GM12878 (cell line): ENCODE measurements around the gene FGF2. TPM values are rescaled to one million over a fixed set of nuclear protein-coding genes. Genes with fewer than 3 reads are reported as not detected.

ENCODE experiments used
- ATAC-seq: fragments of 200-7000 bp; cut with Tn5 transposase; 3 replicates; pipeline ENCODE4 v1.9.1; 2020; ENCODE audit warnings: mild to moderate bottlenecking, moderate library complexity
- BruUV-seq: library from RNA; stranded (reverse); fragments of 400-500 nt; replicated peaks from 2 replicates; lab custom pipeline; 2021; lab: Mats Ljungman, UMichigan
- CTCF ChIA-PET: fragments of 300-600 bp; sonication (Branson Sonifier 250); formaldehyde crosslinking; extraction: SDS; loops from one replicate; lab custom pipeline; 2021; ENCODE audit warnings: inconsistent platforms; lab: Yijun Ruan, JAX
- POLR2A ChIA-PET: fragments of 350-600 bp; formaldehyde crosslinking; extraction: SDS; loops from one replicate; lab custom pipeline; 2021; ENCODE audit warnings: inconsistent platforms; lab: Charles Lee
- RAD21 ChIA-PET: fragments of 300-600 bp; sonication (Branson Sonifier 250); formaldehyde crosslinking; loops from one replicate; lab custom pipeline; 2023; ENCODE audit warnings: antibody characterized with exemption; ENCODE audit not compliant: unreplicated experiment; lab: Charles Lee
- SMC1A ChIA-PET: fragments of 300-600 bp; sonication (Branson Sonifier 250); formaldehyde crosslinking; loops from one replicate; lab custom pipeline; 2023; ENCODE audit not compliant: unreplicated experiment, uncharacterized antibody; lab: Charles Lee
- DNase-seq: peaks from one replicate; pipeline ENCODE4 v3.0.0-alpha.2; 2011; ENCODE audit warnings: low read depth, low spot score
- FAIRE-seq: peaks from 3 replicates; lab custom pipeline; 2011; peaks lifted over from hg19 to GRCh38; lab: Jason Lieb, UNC
- H2AFZ ChIP-seq: 2 replicates; pipeline ENCODE4 v1.6.0; 2011; ENCODE audit warnings: low read depth, low read length, control low read depth; ENCODE audit not compliant: control insufficient read depth
- H3K27ac ChIP-seq: 2 replicates; pipeline ENCODE4 v1.5.1; 2011; ENCODE audit warnings: control low read depth; ENCODE audit not compliant: control insufficient read depth, insufficient read depth
- H3K27me3 ChIP-seq, 2 experiments: replicated peaks in 1 of 2; 2 replicates each; pipeline versions ENCODE4 v1.6.0 to v1.6.1; 2011; ENCODE audit warnings: low read length in 1 of 2; ENCODE audit not compliant: control insufficient read depth in 2 of 2, insufficient read depth in 2 of 2
- H3K36me3 ChIP-seq, 2 experiments: 2 replicates each; pipeline ENCODE4 v1.5.1; 2011; ENCODE audit warnings: low read length in 1 of 2; ENCODE audit not compliant: control insufficient read depth in 2 of 2, insufficient read depth in 2 of 2
- H3K4me1 ChIP-seq: 2 replicates; pipeline ENCODE4 v1.6.1; 2011; ENCODE audit warnings: mild to moderate bottlenecking, low read length, moderate library complexity, mixed read lengths; ENCODE audit not compliant: control insufficient read depth, insufficient read depth
- H3K4me2 ChIP-seq: 2 replicates; pipeline ENCODE4 v1.6.0; 2011; ENCODE audit warnings: control low read depth; ENCODE audit not compliant: control insufficient read depth, insufficient read depth
- H3K4me3 ChIP-seq: fragments of 200-600 bp; sonication (generic); 2 replicates; pipeline ENCODE4 v1.5.1; 2016
- H3K79me2 ChIP-seq: 2 replicates; pipeline ENCODE4 v1.6.0; 2011; ENCODE audit warnings: low read length; ENCODE audit not compliant: control insufficient read depth, insufficient read depth
- H3K9ac ChIP-seq: 2 replicates; pipeline ENCODE4 v1.8.0; 2011; ENCODE audit warnings: low read length, control low read depth, mixed read lengths; ENCODE audit not compliant: control insufficient read depth, insufficient read depth
- H3K9me3 ChIP-seq: replicated peaks from 3 replicates; pipeline ENCODE4 v1.5.1; 2011; ENCODE audit warnings: mild to moderate bottlenecking, low read length; ENCODE audit not compliant: control insufficient read depth, insufficient read depth
- H4K20me1 ChIP-seq: 2 replicates; pipeline ENCODE4 v1.6.0; 2011; ENCODE audit not compliant: control insufficient read depth, insufficient read depth
- CHD2 ChIP-seq: IDR thresholded peaks from 2 replicates; pipeline ENCODE4 v1.6.1; 2011; ENCODE audit warnings: low read depth, low read length, improper control_type of control experiment, borderline replicate concordance
- FOXM1 ChIP-seq: IDR thresholded peaks from 2 replicates; pipeline ENCODE4 v1.6.1; 2012; ENCODE audit warnings: low read depth, mild to moderate bottlenecking, inconsistent platforms, low read length, moderate library complexity
- HDAC6 ChIP-seq: fragments of 200-600 bp; sonication (generic); IDR thresholded peaks from one replicate; pipeline ENCODE4 v1.8.0; 2017; ENCODE audit warnings: antibody characterized with exemption; ENCODE audit not compliant: unreplicated experiment
- HSF1 ChIP-seq: fragments of 150-350 bp; IDR thresholded peaks from 2 replicates; pipeline ENCODE4 v1.6.1; 2014; ENCODE audit warnings: mild to moderate bottlenecking, low read depth, low read length
- KLF5 ChIP-seq: fragments of 450-650 bp; IDR thresholded peaks from 2 replicates; pipeline ENCODE4 v1.6.1; 2014; ENCODE audit warnings: mild to moderate bottlenecking; ENCODE audit not compliant: partially characterized antibody
- LARP7 ChIP-seq: fragments of 450-650 bp; IDR thresholded peaks from 2 replicates; pipeline ENCODE4 v1.6.1; 2017; ENCODE audit warnings: mild to moderate bottlenecking
- MTA2 ChIP-seq: fragments of 450-650 bp; IDR thresholded peaks from 2 replicates; pipeline ENCODE4 v1.6.1; 2016; ENCODE audit warnings: low read depth, mild to moderate bottlenecking, moderate library complexity
- NFIC ChIP-seq: IDR thresholded peaks from 2 replicates; pipeline ENCODE4 v1.6.1; 2012; ENCODE audit warnings: low read depth, mild to moderate bottlenecking, inconsistent platforms, low read length, moderate library complexity
- NR2C1 ChIP-seq: fragments of 450-650 bp; IDR thresholded peaks from 2 replicates; pipeline ENCODE4 v1.6.1; 2017; ENCODE audit warnings: antibody characterized with exemption, mild to moderate bottlenecking, moderate library complexity
- NRF1 ChIP-seq: conservative IDR thresholded peaks from 2 replicates; pipeline ENCODE4 v1.6.1; 2011; ENCODE audit warnings: mild to moderate bottlenecking, low read depth, low read length, improper control_type of control experiment
- POLR2AphosphoS2 ChIP-seq: IDR thresholded peaks from 2 replicates; pipeline ENCODE4 v1.6.1; 2011; ENCODE audit warnings: low read depth, mild to moderate bottlenecking, low read length, improper control_type of control experiment, moderate library complexity
- RFX5 ChIP-seq: IDR thresholded peaks from 2 replicates; pipeline ENCODE4 v1.6.1; 2011; ENCODE audit warnings: low read depth, low read length, improper control_type of control experiment
- SUZ12 ChIP-seq: fragments of 200-600 bp; sonication (generic); IDR thresholded peaks from one replicate; pipeline ENCODE4 v1.6.1; 2018; ENCODE audit warnings: antibody characterized with exemption, mild to moderate bottlenecking; ENCODE audit not compliant: unreplicated experiment
- TCF12 ChIP-seq: IDR thresholded peaks from 2 replicates; pipeline ENCODE4 v1.6.1; 2011; ENCODE audit warnings: low read depth, mild to moderate bottlenecking, low read length
- YBX1 ChIP-seq: fragments of 450-650 bp; IDR thresholded peaks from 2 replicates; pipeline ENCODE4 v1.6.1; 2016; ENCODE audit warnings: antibody characterized with exemption
- YY1 ChIP-seq: IDR thresholded peaks from 2 replicates; pipeline ENCODE4 v1.6.1; 2011; ENCODE audit warnings: low read depth, mild to moderate bottlenecking, low read length
- ZBTB11 ChIP-seq: fragments of 450-650 bp; formaldehyde crosslinking; IDR thresholded peaks from 2 replicates; pipeline ENCODE4 v1.5.0; 2022; ENCODE audit warnings: mild to moderate bottlenecking, missing genetic modification characterization
- WGBS: methylation state at CpG from one replicate; pipeline ENCODE4 v1.1.6; 2016; ENCODE audit warnings: low lambda C conversion rate; ENCODE audit not compliant: insufficient replicate concordance, insufficient coverage; ENCODE audit errors: missing lambda C conversion rate; 5-methylcytosine and 5-hydroxymethylcytosine counted together
- in situ Hi-C: fragments of 300-500 bp; cut with MboI; formaldehyde crosslinking; loops from 9 replicates; pipeline ENCODE4 v1.14.3; 2018; ENCODE audit warnings: mixed read lengths
- intact Hi-C: fragments of 100-400 bp; cut with micrococcal nuclease; formaldehyde crosslinking; loops from one replicate; pipeline ENCODE4 v1.14.2; 2022; ENCODE audit not compliant: unreplicated experiment
- polyA plus RNA-seq, 11 experiments: library from polyadenylated mRNA; depleted of rRNA in 4 of 11; unstranded in 6 of 11; stranded (reverse) in 5 of 11; fragments of >200 nt; fragmentation: Nextera tagmentation in 4 of 11; fragmentation: Illumina TruSeq in 1 of 11; extraction: Ambion mirVana in 4 of 11; extraction: Trizol in 1 of 11; gene quantifications; 1 replicate in 1 of 11; 2 replicates in 10 of 11; pipeline versions ENCODE4 v1.2.1 to v1.2.3, GENCODE V29; 2011 to 2016; ENCODE audit warnings: inconsistent platforms in 2 of 11, missing spikeins in 2 of 11, low read depth in 1 of 11
- total RNA-seq, 4 experiments: library from RNA; depleted of rRNA in 3 of 4; stranded (reverse); fragments of >200 nt in 3 of 4; fragmentation: Illumina TruSeq in 1 of 4; extraction: Trizol in 1 of 4; gene quantifications; 2 replicates each; pipeline versions ENCODE4 v1.2.1 to v1.2.3, GENCODE V29; 2013 to 2021
- TF ChIP-seq, protein P1 (sequence below), 3 experiments: IDR thresholded peaks in 2 of 3; conservative IDR thresholded peaks in 1 of 3; 2 replicates each; pipeline ENCODE4 v1.5.1; 2011; ENCODE audit warnings: low read depth in 3 of 3, low read length in 3 of 3, mild to moderate bottlenecking in 3 of 3, control low read depth in 2 of 3, moderate library complexity in 2 of 3, inconsistent platforms in 1 of 3, mixed read lengths in 1 of 3; ENCODE audit not compliant: control insufficient read depth in 2 of 3, insufficient read depth in 1 of 3; ENCODE audit errors: extremely low read depth in 1 of 3

The FGF2 gene
- total and polyA plus RNA-seq, 10 of the 15 experiments (the other 5 are each of a cell fraction or from before 2014, with no cell fraction given), result 0.13 to 1.7 (median 0.25) TPM

GRCh38 chr4:122906859-122907305, 80.3 kb downstream of the FGF2 start:
- H3K4me3 ChIP-seq, result no peak overlapping the region
- no peaks in the 10 kb centered on the region for H3K4me1 ChIP-seq
- no peak overlapping the region for H3K9ac ChIP-seq
- no peak overlapping the region for H3K4me2 ChIP-seq
- 88% methylated on average over 7 of the region's 7 CpGs for WGBS
- H2AFZ ChIP-seq, result no peak overlapping the region
- ATAC-seq (no peak), FAIRE-seq (no peak), DNase-seq (no peak)
- H3K27ac ChIP-seq, result no peak overlapping the region
- in situ Hi-C loops (no loop called here), intact Hi-C loops (no loop called here)
- ChIA-PET SMC1A (no interaction called here), POLR2A (no interaction called here), CTCF (no interaction called here), RAD21 (no interaction called here)
- H3K36me3 ChIP-seq, result no peaks in the 10 kb centered on the region
- H4K20me1 ChIP-seq, result no peaks in the 10 kb centered on the region
- no peaks in the 10 kb centered on the region for H3K79me2 ChIP-seq
- TF ChIP-seq POLR2AphosphoS2, result no peak
- TF ChIP-seq, protein P1, sequence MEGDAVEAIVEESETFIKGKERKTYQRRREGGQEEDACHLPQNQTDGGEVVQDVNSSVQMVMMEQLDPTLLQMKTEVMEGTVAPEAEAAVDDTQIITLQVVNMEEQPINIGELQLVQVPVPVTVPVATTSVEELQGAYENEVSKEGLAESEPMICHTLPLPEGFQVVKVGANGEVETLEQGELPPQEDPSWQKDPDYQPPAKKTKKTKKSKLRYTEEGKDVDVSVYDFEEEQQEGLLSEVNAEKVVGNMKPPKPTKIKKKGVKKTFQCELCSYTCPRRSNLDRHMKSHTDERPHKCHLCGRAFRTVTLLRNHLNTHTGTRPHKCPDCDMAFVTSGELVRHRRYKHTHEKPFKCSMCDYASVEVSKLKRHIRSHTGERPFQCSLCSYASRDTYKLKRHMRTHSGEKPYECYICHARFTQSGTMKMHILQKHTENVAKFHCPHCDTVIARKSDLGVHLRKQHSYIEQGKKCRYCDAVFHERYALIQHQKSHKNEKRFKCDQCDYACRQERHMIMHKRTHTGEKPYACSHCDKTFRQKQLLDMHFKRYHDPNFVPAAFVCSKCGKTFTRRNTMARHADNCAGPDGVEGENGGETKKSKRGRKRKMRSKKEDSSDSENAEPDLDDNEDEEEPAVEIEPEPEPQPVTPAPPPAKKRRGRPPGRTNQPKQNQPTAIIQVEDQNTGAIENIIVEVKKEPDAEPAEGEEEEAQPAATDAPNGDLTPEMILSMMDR (IDR thresholded peaks at IDR 0.05 in 2 of 3, conservative IDR thresholded peaks at IDR 0.05 in 1 of 3; ENCODE audit: control insufficient read depth in 2 of 3, extremely low read depth in 1 of 3, insufficient read depth in 1 of 3, low read depth in 3 of 3, low read length in 3 of 3), result no peak
- TF ChIP-seq NRF1, result no peak
- no peak for TF ChIP-seq HSF1
- no peak for TF ChIP-seq KLF5
- no peak for TF ChIP-seq TCF12
- no peak for TF ChIP-seq YBX1
- no peak for TF ChIP-seq HDAC6
- no peak for TF ChIP-seq LARP7
- no peak for TF ChIP-seq NR2C1
- no peak for TF ChIP-seq FOXM1
- TF ChIP-seq YY1, result no peak
- no peak for TF ChIP-seq SUZ12
- TF ChIP-seq CHD2, result no peak
- no peak for TF ChIP-seq ZBTB11 (CRISPR knock-in tag)
- no peak for TF ChIP-seq RFX5
- TF ChIP-seq NFIC, result no peak
- no peak for TF ChIP-seq MTA2
- BruUV-seq, result no TSS peak
- H3K27me3 ChIP-seq, result no peaks in the 10 kb centered on the region
- no peaks in the 10 kb centered on the region for H3K9me3 ChIP-seq
